ENCODE results near the gene CHMP4A.

CHMP4A gene

DNA sequence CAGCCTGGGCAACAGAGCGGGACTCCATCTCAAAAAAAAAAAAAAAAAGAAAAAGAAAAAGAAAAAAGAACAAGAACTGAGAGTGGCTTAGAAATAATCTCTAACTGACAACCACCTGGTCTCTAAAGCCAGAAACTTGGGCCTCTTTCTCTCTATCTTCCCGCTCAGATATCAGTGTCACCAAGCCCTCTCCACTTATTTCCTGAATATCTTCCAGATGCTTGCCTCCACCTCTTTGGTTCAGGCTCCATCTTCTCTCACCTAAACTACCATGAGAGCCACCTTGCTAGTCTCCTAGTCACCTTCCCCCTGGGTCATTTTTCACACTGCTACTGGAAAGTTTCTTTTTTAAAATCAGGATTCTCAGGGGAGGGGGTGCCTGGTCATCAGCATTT, 16.2 kb downstream of the CHMP4A start:
- peak overlapping the region; percentile 7 for H3K4me3 ChIP-seq (ENCODE audit: low read length)
- TF ChIP-seq CTCF (IDR thresholded peaks at IDR 0.05; ENCODE audit: insufficient read depth, low read depth, low read length, missing control alignments): no peak
- DNase-seq (ENCODE audit: low read depth): no peak

DNA sequence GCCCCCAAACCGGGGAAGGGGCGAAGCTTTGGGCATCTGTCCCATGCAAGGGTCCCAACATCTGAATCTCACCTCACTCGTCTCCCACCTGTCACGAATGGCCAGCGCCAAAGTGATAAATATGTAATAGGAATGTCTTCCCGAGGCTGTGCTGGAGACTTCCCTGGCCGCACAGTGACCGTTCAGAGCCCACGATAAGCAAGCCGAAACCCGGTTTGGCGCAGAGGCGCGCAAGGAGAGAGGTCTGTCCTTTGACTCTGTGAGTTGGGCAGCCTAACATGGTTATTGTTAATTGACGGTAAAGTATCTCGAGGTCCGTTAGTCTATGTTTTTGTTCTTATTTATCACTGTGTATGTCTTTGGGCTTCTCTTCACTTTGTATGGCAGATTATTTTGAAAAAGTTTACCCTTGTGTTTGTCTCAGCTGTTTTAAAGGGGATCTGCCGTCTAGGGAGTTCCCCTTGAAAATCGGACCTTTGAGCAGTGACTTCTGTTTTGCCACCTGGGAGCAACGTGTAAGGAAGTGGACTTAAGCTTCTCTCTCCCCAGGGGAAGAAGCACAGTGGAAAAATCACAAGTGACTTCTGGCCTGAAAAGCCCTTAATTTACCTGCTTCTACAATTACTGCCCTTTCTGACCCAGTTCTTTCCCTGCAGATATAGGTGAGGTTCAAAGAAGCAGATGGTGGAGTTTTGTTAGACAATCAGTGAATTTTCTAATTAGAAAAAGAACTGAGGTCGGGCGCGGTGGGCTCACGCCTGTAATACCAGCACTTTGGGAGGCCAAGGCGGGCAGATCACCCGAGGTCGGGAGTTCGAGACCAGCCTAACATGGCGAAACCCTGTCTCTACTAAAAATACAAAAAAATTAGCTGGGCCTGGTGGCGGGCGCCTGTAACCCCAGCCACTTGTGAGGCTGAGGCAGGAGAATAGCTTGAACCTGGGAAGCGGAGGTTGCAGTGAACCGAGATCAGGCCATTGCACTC, 16.9 kb downstream of the CHMP4A start:
- DNase-seq (ENCODE audit: low read depth): peak; percentile 20
- peak overlapping the region; percentile 92 for H3K4me3 ChIP-seq (ENCODE audit: low read length)
- TF ChIP-seq CTCF (IDR thresholded peaks at IDR 0.05; ENCODE audit: insufficient read depth, low read depth, low read length, missing control alignments): no peak

DNA sequence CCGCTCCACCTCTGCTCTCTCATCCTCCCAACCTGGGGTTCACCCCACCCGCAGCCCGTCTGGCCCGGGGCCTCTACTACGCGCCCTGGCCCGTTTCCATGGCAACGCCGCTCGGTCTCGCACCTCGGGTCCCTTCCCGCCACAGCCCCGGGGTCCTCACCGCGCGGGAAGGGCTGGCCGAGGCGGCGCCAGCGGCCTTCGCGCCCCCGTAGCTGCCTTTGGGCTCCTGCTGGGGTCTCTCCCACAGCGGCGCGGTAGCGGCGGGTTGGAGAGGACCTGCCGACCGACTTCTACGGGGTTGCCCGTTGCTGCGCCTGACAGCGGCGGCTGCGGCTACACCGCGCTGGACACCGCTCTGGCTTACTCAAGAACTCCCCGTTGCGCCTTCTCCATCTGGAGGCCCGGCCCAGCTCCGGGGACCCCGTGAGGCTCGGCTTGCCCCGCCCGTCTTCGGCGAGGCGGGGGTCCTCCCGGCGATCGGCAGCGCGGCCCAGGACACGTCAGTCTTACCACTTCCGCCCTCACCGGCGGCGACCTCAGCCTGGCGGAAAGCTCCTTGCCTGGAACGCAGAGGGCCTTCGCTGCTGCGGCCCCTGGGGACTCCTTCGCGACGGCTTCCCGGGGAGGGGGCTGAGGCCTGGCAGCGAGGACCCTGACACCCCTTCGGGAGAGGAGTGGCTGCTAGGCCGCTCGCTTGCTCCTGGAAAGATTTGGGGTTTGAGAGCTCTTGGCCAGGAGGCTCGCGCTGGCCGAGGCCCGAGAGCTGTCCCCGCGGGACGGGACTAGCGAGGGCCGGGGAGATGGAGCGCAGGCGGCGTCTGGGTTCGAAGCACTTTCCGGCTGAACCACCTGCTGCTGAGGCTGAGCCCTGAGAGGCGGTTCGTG, 17.9 kb downstream of the CHMP4A start, which contains the start of gene TM9SF1:
Gene TM9SF1, minus strand, starts transcription at position 256 of the 885 bp plus-strand sequence. CDS start 422 bp downstream, outside the sequence.
- H3K4me3 ChIP-seq (ENCODE audit: low read length): peak within 1 kb of the TSS; percentile 92
- DNase-seq (ENCODE audit: low read depth): peak; percentile 87
- no peak for TF ChIP-seq CTCF (IDR thresholded peaks at IDR 0.05; ENCODE audit: insufficient read depth, low read depth, low read length, missing control alignments)

DNA sequence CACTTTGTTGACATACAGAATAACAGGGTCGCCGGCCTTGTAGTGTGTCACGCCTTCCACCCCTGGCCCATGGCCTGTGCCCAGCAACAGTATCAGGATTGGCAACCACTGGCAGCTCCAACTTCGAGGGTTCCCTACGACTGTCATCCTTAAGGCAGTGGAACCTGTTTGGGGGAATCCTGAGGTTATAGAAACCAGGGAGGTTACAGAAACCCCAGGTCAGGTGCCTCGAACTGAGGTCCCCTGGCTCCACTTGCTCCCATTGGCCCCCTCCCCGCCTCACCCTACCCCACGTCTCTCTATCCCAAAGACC, 18.5 kb downstream of the CHMP4A start:
- no peak for TF ChIP-seq CTCF (IDR thresholded peaks at IDR 0.05; ENCODE audit: insufficient read depth, low read depth, low read length, missing control alignments)
- DNase-seq (ENCODE audit: low read depth): no peak
- peak overlapping the region; percentile 92 for H3K4me3 ChIP-seq (ENCODE audit: low read length)

- DNase-seq (ENCODE audit: low read depth): no peak
- H3K4me3 ChIP-seq (ENCODE audit: low read length): peak overlapping the region; percentile 92
- TF ChIP-seq CTCF (IDR thresholded peaks at IDR 0.05; ENCODE audit: insufficient read depth, low read depth, low read length, missing control alignments): no peak
These were observed 19.0 kb downstream of the CHMP4A start for GRCh38 chr14:24194186-24194872.

DNA sequence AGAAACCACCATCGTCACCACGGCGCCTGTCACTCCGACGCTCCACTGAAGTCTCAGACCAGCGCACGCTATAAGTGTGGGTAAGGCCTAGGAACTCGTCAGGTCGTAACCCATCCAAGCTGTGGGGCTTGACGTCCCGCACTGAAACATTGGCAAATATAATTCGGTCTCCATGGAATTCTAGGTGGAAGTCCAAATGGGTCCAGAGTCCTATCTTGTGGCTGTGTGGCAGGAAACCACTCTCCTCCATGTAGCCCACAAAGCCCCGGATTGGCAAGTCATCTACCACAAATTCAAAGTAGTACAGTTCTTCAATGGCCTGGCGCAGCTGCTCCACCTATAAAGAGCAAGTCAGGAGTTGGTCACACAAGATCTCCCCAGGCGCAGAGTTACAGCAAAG, 20.4 kb downstream of the CHMP4A start:
- DNase-seq (ENCODE audit: low read depth): no peak
- no peak overlapping the region for H3K4me3 ChIP-seq (ENCODE audit: low read length)
- no peak for TF ChIP-seq CTCF (IDR thresholded peaks at IDR 0.05; ENCODE audit: insufficient read depth, low read depth, low read length, missing control alignments)

Measured in epithelial cell of esophagus (primary cell).